Upper lobe of left lung (tissue), 6 donors: Measurements from ENCODE around the gene SMC1B. TPM values are rescaled to one million over a fixed set of nuclear protein-coding genes. Genes with fewer than 3 reads are reported as not detected.
"Not testable (repeated sequence)": the region's sequence is repeated elsewhere in the genome, so short reads cannot be mapped to it uniquely, and the experiment has no call there.

Experiments
- ATAC-seq, 2 donors: fragments of 200-7000 bp; cut with Tn5 transposase; one replicate each; pipeline ENCODE4 v1.9.1; 2022; ENCODE audit warnings: mild to moderate bottlenecking in 2 of 2, moderate library complexity in 2 of 2; ENCODE audit not compliant: low FRiP score in 2 of 2
- DNase-seq, 2 donors: peaks; one replicate each; pipeline ENCODE4 v3.0.0-alpha.2; 2019 to 2020
- H3K27ac ChIP-seq, 4 donors: fragments of 200-600 bp; sonication (generic); one replicate each; pipeline ENCODE4 v1.5.1; 2016 to 2019
- H3K27me3 ChIP-seq, 4 donors: fragments of 200-600 bp; sonication (generic); one replicate each; pipeline ENCODE4 v1.5.1; 2017 to 2019
- H3K36me3 ChIP-seq, 4 donors: fragments of 200-600 bp; sonication (generic); one replicate each; pipeline ENCODE4 v1.5.1; 2016 to 2019
- H3K4me1 ChIP-seq, 4 donors: fragments of 200-600 bp; sonication (generic); one replicate each; pipeline ENCODE4 v1.5.1; 2018 to 2019
- H3K4me3 ChIP-seq, 4 donors: fragments of 200-600 bp; sonication (generic); one replicate each; pipeline ENCODE4 v1.5.1; 2017 to 2019; ENCODE audit warnings: mild to moderate bottlenecking in 2 of 4, moderate library complexity in 1 of 4
- H3K9me3 ChIP-seq, 4 donors: fragments of 200-600 bp; sonication (generic); one replicate each; pipeline ENCODE4 v1.5.1; 2018 to 2019
- EP300 ChIP-seq, 4 donors: sonication (generic); formaldehyde crosslinking; IDR thresholded peaks; one replicate each; pipeline ENCODE4 v1.5.1; 2017; ENCODE audit warnings: antibody characterized with exemption in 4 of 4, control low read depth in 2 of 4
- POLR2A ChIP-seq, 4 donors: fragments of 450-650 bp; IDR thresholded peaks; one replicate each; pipeline ENCODE4 v1.5.1; 2016 to 2017; ENCODE audit warnings: antibody characterized with exemption in 4 of 4, mild to moderate bottlenecking in 2 of 4
- POLR2AphosphoS5 ChIP-seq, 2 donors: sonication (generic); formaldehyde crosslinking; IDR thresholded peaks; one replicate each; pipeline ENCODE4 v1.5.1; 2017; ENCODE audit warnings: antibody characterized with exemption in 2 of 2
- WGBS, 2 donors: methylation state at CpG; one replicate each; pipeline ENCODE4 v1.1.5; 2017 to 2018; 5-methylcytosine and 5-hydroxymethylcytosine counted together
- total RNA-seq, 6 donors: library from RNA; depleted of rRNA in 4 of 6; stranded (reverse); fragments of >200 nt in 4 of 6; gene quantifications; one replicate each; pipeline versions ENCODE4 v1.1.0 to v1.2.1, GENCODE V29; 2016 to 2021
- TF ChIP-seq, protein P1 (sequence below), 6 experiments: fragments of 450-650 bp in 4 of 6; fragments of 200-600 bp in 2 of 6; sonication (generic) in 2 of 6; IDR thresholded peaks; one replicate each; pipeline ENCODE4 v1.5.1; 2016 to 2019; ENCODE audit warnings: antibody characterized with exemption in 6 of 6
- donor health status: DM: no; HTN: no; CAD: no; lungs with moderate emphysema.
- donor health status: DM: no; HTN: yes; CAD: no; lungs with severe emphysema.

Gene SMC1B
- total RNA-seq, 6 donors from 2014 or later: not detected

DNA sequence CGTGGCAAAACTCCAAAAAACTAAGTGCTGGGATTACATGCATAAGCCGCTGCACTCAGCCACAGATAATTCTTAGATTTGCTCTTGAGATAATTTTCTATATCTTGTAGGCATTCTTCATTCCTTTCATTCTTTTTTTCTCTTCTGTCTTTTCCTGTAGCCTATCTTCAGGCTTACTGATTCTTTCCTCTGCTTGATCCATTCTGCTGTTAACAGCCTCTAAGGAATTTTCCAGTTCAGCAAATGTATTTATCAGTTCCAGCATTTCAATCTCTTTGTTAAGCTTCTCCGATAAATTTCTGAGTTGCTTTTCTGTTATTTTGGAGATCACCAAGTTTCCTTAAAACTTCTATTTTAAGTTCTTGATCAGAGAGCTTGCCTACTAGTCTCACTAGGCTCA lies 46.7 kb downstream of the SMC1B start:
- no peak for TF ChIP-seq POLR2A (IDR thresholded peaks at IDR 0.05)
- no peak for TF ChIP-seq EP300 (IDR thresholded peaks at IDR 0.05)
- TF ChIP-seq, protein P1, sequence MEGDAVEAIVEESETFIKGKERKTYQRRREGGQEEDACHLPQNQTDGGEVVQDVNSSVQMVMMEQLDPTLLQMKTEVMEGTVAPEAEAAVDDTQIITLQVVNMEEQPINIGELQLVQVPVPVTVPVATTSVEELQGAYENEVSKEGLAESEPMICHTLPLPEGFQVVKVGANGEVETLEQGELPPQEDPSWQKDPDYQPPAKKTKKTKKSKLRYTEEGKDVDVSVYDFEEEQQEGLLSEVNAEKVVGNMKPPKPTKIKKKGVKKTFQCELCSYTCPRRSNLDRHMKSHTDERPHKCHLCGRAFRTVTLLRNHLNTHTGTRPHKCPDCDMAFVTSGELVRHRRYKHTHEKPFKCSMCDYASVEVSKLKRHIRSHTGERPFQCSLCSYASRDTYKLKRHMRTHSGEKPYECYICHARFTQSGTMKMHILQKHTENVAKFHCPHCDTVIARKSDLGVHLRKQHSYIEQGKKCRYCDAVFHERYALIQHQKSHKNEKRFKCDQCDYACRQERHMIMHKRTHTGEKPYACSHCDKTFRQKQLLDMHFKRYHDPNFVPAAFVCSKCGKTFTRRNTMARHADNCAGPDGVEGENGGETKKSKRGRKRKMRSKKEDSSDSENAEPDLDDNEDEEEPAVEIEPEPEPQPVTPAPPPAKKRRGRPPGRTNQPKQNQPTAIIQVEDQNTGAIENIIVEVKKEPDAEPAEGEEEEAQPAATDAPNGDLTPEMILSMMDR (IDR thresholded peaks at IDR 0.05): no peak
- no peak for TF ChIP-seq POLR2AphosphoS5 (IDR thresholded peaks at IDR 0.05)
- Histone ChIP-seq H3K4me1 (no peaks in the 10 kb centered on the region), H3K9me3 (peaks cover 3 to 11% (median 9%) of the 10 kb centered on the region in 4 donors), H3K27ac (no peak overlapping the region), H3K4me3 (no peak overlapping the region), H3K27me3 (no peaks in the 10 kb centered on the region), H3K36me3 (no peaks in the 10 kb centered on the region)
- no peak for DNase-seq
- 85 to 93% methylated on average over 3 of the region's 3 CpGs for WGBS, 2 donors
- ATAC-seq: no peak

DNA sequence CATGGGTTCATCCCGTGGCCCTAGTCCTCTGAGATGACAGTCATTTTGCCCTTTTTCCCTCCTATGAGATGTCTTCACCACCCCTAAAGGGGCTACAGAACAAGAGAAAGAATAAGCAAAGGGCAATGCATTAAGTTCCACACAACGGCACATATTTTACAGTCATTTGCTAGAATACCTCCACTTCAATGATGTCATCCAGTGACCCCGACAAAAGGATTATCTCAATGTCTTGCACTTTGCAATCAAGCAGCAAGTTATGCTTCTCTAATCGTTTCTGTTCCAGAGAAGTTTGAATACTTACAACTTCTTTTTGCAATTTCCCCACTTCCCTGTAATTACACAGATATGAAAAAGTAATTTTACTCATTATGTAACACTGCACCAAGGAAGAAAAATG lies 53.8 kb downstream of the SMC1B start:
- 64 to 68% methylated on average over 4 of the region's 4 CpGs for WGBS, 2 donors
- no peak overlapping the region for H3K4me3 ChIP-seq
- DNase-seq: no peak
- no peaks in the 10 kb centered on the region for H3K9me3 ChIP-seq
- H3K36me3 ChIP-seq: no peaks in the 10 kb centered on the region
- TF ChIP-seq POLR2A (IDR thresholded peaks at IDR 0.05): no peak
- TF ChIP-seq, protein P1 (IDR thresholded peaks at IDR 0.05): no peak
- TF ChIP-seq EP300 (IDR thresholded peaks at IDR 0.05): no peak
- no peak for TF ChIP-seq POLR2AphosphoS5 (IDR thresholded peaks at IDR 0.05)
- H3K27ac ChIP-seq: no peak overlapping the region
- no peak for ATAC-seq
- H3K4me1 ChIP-seq: no peaks in the 10 kb centered on the region
- H3K27me3 ChIP-seq: no peaks in the 10 kb centered on the region

DNA sequence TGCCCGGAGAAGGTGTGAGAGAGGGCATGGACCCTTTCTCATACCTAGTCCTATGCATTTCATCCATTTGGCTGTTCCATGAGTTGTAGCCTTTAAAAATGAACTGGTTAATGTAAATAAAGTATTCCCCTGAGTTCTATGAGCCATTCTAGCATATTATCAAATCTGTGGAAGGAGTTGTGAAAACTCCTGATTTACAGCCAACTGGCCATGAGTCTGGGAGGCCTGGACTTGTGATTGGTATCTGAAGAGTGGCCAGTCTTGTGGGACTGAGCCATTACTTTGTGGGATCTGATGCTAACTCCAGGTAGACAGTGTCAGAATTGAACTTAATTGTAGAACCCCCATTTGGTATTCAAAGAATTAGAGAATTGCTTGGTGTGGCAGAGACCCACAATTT lies 55.3 kb downstream of the SMC1B start:
- Histone ChIP-seq H3K4me1 (no peaks in the 10 kb centered on the region), H3K9me3 (no peaks in the 10 kb centered on the region), H3K36me3 (no peaks in the 10 kb centered on the region), H3K27me3 (no peaks in the 10 kb centered on the region), H3K4me3 (no peak overlapping the region), H3K27ac (no peak overlapping the region)
- DNase-seq (no peak), ATAC-seq (no peak)
- WGBS, 2 donors: 90 to 100% methylated on average over 1 of the region's 1 CpG
- TF ChIP-seq POLR2A (IDR thresholded peaks at IDR 0.05) (no peak), EP300 (IDR thresholded peaks at IDR 0.05) (no peak), POLR2AphosphoS5 (IDR thresholded peaks at IDR 0.05) (no peak)
- TF ChIP-seq, protein P1 (IDR thresholded peaks at IDR 0.05): no peak

DNA sequence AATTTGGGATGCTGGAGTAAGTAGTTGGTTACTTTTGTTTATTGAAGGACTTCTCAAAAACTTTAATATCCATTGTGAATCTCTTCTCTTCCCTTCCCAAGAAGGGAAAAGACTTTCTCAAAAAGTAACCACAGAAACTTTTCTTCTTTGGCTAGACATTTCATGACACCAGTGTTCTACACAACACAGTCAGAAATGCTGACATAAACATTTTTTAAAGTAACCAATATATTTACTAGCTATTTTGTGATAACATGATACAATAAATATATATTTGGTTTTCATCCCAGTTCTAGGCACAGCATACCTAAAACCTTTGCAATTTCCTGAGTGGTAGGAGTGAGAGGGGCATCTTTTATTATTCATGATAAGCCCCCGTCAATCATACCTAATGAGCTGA lies 55.9 kb downstream of the SMC1B start:
- H3K9me3 ChIP-seq: no peaks in the 10 kb centered on the region
- ATAC-seq: no peak
- no peaks in the 10 kb centered on the region for H3K4me1 ChIP-seq
- H3K36me3 ChIP-seq: no peaks in the 10 kb centered on the region
- TF ChIP-seq EP300 (IDR thresholded peaks at IDR 0.05): no peak
- TF ChIP-seq POLR2A (IDR thresholded peaks at IDR 0.05): no peak
- TF ChIP-seq, protein P1 (IDR thresholded peaks at IDR 0.05): no peak
- TF ChIP-seq POLR2AphosphoS5 (IDR thresholded peaks at IDR 0.05): no peak
- no peak for DNase-seq
- no peak overlapping the region for H3K27ac ChIP-seq
- 92 to 96% methylated on average over 1 of the region's 1 CpG for WGBS, 2 donors
- no peak overlapping the region for H3K4me3 ChIP-seq
- H3K27me3 ChIP-seq: no peaks in the 10 kb centered on the region

DNA sequence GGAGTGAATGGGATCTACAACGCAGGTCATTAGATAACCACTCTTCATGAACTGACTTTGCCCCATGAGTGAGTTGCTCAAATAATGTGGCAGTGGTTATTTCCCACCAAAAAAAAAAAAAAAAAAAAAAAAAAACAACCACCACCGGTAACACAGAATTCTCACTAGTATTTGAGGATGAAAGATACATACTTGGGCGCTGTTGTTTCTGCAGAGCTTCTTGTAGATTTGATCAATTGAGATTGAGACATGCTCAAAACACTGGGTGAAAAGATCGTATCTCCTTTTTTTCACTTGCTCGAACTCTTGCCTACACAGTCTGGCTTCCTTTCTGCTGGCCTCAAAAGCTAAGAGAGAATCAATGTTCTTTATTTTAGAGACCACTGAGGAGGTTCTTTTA lies 59.6 kb downstream of the SMC1B start:
- TF ChIP-seq EP300 (IDR thresholded peaks at IDR 0.05) (no peak), POLR2A (IDR thresholded peaks at IDR 0.05) (no peak), POLR2AphosphoS5 (IDR thresholded peaks at IDR 0.05) (no peak)
- TF ChIP-seq, protein P1 (IDR thresholded peaks at IDR 0.05): no peak
- Histone ChIP-seq H3K36me3 (no peaks in the 10 kb centered on the region), H3K27ac (no peak overlapping the region), H3K27me3 (no peaks in the 10 kb centered on the region), H3K4me1 (no peaks in the 10 kb centered on the region), H3K9me3 (no peaks in the 10 kb centered on the region), H3K4me3 (no peak overlapping the region)
- WGBS, 2 donors: 89 to 91% methylated on average over 5 of the region's 5 CpGs
- DNase-seq (no peak), ATAC-seq (no peak)

DNA sequence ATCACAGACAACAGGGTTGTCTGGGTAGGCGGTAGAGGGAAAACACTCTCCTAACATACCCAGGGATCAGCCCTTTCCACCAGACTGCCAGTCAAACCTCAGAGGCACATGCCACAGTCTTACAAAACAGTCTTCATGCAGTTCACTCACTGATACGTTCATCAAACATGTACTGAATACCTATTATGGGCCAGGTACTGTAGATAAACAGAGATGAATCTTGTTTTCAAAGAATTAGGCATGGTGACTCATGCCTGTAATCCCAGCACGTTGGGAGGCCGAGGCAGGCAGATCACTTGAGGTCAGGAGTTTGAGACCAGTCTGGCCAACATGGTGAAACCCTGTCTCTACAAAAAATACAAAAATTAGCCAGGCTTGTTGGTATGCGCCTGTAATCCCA lies 60.6 kb downstream of the SMC1B start:
- H3K36me3 ChIP-seq, H3K4me1 ChIP-seq, H3K9me3 ChIP-seq, H3K27me3 ChIP-seq, H3K4me3 ChIP-seq, ATAC-seq, H3K27ac ChIP-seq, DNase-seq: not testable (repeated sequence)
- WGBS, 2 donors: 81 to 86% methylated on average over 5 of the region's 5 CpGs
